ENCODE measurements around the gene SCN3A.

SCN3A gene

GRCh38 chr2:165185633-165186032 lies 18.2 kb downstream of the SCN3A start:
- no peak for TF ChIP-seq CTCF (IDR thresholded peaks at IDR 0.05; ENCODE audit: low read depth, low read length)
- Histone ChIP-seq H3K9me3 (no peaks in the 10 kb centered on the region), H3K27me3 (no peaks in the 10 kb centered on the region), H3K36me3 (no peaks in the 10 kb centered on the region), H3K4me1 (no peaks in the 10 kb centered on the region), H3K4me3 (ENCODE audit: low read depth, low read length) (no peak overlapping the region)
- no peak for DNase-seq

- Histone ChIP-seq H3K36me3 (no peaks in the 10 kb centered on the region), H3K27me3 (no peaks in the 10 kb centered on the region), H3K4me1 (no peaks in the 10 kb centered on the region), H3K9me3 (no peaks in the 10 kb centered on the region), H3K4me3 (ENCODE audit: low read depth, low read length) (no peak overlapping the region)
- TF ChIP-seq CTCF (IDR thresholded peaks at IDR 0.05; ENCODE audit: low read depth, low read length) = no peak
- DNase-seq = no peak
Measured at GRCh38 chr2:165182029-165182428, 21.8 kb downstream of the SCN3A start.

DNA sequence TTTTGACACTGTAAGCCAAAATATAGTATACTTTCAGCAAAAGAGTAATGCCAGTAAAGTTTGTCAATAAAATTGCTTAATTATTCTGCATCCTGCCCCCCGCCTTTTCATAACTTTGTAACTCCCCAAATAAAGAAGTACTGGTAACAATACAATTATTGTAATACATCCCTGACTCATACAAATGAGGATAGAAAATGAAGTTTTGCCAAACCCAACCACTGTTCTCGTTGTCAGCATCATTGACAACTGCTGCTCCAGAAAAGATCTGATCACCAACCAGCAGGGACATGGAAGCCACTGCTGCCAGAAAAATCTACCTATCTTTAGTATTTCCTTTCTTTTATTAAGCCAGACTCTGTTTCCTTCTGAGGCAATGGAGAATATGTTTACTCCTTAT lies 27.1 kb downstream of the SCN3A start:
- H3K9me3 ChIP-seq = no peaks in the 10 kb centered on the region
- no peak for DNase-seq
- H3K4me3 ChIP-seq (ENCODE audit: low read depth, low read length) = no peak overlapping the region
- H3K4me1 ChIP-seq = no peaks in the 10 kb centered on the region
- no peak for TF ChIP-seq CTCF (IDR thresholded peaks at IDR 0.05; ENCODE audit: low read depth, low read length)
- H3K27me3 ChIP-seq = no peaks in the 10 kb centered on the region
- no peaks in the 10 kb centered on the region for H3K36me3 ChIP-seq

- H3K4me3 ChIP-seq (ENCODE audit: low read depth, low read length) = no peak overlapping the region
- no peak for TF ChIP-seq CTCF (IDR thresholded peaks at IDR 0.05; ENCODE audit: low read depth, low read length)
- DNase-seq = no peak
- no peaks in the 10 kb centered on the region for H3K4me1 ChIP-seq
- H3K36me3 ChIP-seq = no peaks in the 10 kb centered on the region
- no peaks in the 10 kb centered on the region for H3K27me3 ChIP-seq
- no peaks in the 10 kb centered on the region for H3K9me3 ChIP-seq
Measured at GRCh38 chr2:165173215-165173614, 30.6 kb downstream of the SCN3A start.

DNA sequence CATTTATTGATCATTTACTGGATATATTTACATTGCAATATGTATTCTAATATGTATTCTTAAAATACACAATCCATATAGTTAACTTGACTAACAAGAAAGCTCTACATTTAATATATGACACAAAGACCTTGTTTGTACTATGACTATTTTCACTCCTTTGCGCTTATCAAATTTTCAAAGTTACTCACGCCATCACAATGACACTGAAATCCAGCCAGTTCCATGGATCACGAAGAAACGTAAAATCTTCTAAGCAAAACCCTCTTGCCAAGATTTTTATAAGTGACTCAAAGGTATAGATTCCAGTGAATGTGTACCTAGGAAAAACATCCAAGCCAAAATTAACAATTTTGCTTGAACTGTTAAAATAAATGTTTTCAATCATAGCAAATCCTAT lies 39.6 kb downstream of the SCN3A start:
- no peak for TF ChIP-seq CTCF (IDR thresholded peaks at IDR 0.05; ENCODE audit: low read depth, low read length)
- no peak overlapping the region for H3K4me3 ChIP-seq (ENCODE audit: low read depth, low read length)
- no peaks in the 10 kb centered on the region for H3K36me3 ChIP-seq
- H3K9me3 ChIP-seq = no peaks in the 10 kb centered on the region
- H3K27me3 ChIP-seq = no peaks in the 10 kb centered on the region
- H3K4me1 ChIP-seq = no peaks in the 10 kb centered on the region
- no peak for DNase-seq

GRCh38 chr2:165163761-165164160 lies 40.1 kb downstream of the SCN3A start:
- Histone ChIP-seq H3K27me3 (no peaks in the 10 kb centered on the region), H3K4me3 (ENCODE audit: low read depth, low read length) (no peak overlapping the region), H3K36me3 (no peaks in the 10 kb centered on the region), H3K9me3 (no peaks in the 10 kb centered on the region), H3K4me1 (no peaks in the 10 kb centered on the region)
- DNase-seq = no peak
- no peak for TF ChIP-seq CTCF (IDR thresholded peaks at IDR 0.05; ENCODE audit: low read depth, low read length)

Measured in BE2C (cell line).